ENCODE data around the gene INPP4B.

Gene INPP4B

DNA sequence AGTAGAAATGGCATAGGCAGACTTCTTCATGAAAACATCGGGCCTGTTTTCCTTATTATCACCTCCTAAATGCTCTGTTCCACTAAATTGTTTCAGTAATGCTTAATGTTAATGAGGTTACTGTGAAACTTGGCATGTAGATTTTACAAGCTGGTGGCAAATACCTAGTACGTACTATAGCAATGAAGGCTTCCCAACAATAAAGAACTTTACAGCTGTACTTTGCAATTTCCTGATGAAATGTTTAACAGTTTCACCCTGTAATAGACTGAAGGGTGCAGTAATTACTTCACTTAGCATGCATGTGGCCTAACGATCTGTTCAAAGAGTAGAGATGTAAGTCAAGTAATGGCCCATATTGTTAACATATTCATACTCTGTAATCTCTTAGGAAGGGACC, 685.0 kb downstream of the INPP4B start:
- DNase-seq, result no peak

DNA sequence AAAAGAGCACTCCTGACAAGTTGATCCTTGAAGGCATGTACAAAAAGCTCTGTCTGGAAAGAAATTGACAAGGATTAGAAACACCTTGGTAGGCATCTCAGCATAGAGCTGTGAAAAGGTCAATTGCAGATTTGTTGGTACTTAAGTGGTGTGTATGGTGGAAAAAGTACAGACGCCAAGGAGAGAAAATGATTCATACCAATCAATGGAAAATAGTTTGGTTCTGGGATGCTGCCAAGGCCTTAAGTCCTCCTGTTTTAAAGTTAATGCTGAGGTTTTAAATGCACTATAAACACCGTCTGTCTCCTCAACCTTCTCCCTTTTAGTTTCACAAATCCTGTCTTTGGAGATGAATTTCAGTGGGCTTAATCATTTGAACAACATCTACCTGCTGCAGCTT, 685.6 kb downstream of the INPP4B start:
- DNase-seq, result no peak

DNA sequence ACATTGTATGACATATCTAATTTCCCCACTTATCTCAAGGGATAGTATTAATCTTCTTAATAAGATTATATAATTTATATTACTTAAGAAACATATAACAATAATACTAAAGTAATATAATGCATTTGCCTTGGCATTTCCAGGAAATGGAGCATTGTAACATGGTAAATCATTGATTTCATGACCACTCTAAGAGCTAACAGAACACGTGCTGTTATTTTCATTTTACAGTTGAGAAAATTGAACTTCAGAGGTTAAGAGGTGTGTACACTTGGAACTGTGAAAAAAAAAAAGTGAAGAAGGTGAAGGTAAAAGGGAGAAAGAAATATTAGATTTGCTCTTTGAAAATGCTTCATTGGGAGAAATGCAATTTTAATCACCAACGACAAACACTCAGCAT, 687.1 kb downstream of the INPP4B start:
- no peak for DNase-seq

DNA sequence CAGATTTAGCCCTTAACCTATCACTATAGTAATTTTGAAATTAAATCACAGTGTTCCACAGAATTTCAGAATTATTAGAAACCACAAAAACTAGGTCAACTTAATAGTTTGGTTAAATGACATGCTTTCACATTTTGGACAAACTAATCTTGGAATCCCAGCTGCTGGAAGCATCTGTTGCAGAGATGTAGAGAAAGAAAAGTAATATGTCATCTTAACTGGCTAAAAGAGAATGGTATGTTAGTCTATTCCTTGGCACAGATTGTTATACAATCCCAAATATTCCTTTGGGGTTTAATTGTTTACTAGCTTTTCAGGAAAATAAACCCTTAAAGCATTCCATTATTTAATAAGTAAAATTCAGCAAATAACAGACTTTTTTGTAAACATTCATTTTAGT, 689.8 kb downstream of the INPP4B start:
- no peak for DNase-seq

DNA sequence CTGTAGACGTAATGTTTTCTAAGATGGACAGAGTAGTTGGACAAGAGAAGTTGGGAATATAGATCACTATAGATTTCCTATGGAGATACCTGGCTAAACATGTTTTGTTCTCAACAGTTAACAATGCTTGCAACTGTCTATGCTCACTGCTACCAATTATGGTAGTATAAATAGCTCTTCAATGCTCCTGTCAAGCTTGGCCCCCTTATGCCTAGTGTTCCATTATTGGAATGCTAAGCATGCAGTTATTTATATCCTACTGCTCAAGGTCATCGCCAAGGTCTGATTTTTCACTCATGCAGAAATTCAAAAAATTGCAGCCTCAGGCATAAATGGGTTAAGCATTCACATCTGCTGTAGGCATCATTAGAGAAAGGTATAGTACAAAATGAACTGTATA, 690.8 kb downstream of the INPP4B start:
- DNase-seq, result no peak

DNA sequence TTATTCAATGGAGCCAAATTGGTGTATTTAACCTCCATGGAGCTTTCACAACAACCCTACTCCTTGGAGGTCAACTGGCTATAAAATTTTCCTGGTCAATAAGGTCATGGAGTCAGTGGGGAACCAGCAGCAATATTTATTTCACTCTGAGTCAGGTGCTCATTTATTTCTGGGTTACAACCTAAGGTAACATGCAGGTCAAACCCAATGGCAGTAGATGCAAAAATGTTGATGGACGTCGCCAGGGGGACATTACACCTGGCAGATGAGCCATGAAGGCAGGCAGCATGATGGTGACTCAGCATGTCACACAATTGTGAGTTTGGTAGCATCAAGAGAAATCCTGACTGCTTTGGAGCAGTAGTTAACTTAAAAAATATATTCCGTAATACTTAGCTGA, 695.6 kb downstream of the INPP4B start:
- no peak for DNase-seq

DNA sequence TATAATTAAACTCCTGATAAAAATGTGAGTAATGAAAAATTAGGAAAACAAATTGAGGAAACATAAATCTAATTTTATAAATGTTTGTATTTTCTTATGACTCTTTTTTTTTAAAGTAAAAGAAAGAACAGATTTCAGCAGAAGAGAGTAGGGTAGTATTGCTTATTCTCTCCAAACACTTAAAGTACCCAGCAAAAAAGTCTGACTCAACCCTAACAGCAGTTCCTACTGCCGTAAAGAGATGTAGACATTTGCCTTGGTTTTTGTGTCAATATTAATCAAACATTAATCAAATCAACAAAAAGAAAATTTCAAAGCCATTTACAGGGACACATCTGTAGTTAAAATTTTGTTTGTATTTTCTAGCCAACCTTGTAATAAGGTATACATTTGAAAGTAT, 701.3 kb downstream of the INPP4B start:
- no peak for DNase-seq

DNA sequence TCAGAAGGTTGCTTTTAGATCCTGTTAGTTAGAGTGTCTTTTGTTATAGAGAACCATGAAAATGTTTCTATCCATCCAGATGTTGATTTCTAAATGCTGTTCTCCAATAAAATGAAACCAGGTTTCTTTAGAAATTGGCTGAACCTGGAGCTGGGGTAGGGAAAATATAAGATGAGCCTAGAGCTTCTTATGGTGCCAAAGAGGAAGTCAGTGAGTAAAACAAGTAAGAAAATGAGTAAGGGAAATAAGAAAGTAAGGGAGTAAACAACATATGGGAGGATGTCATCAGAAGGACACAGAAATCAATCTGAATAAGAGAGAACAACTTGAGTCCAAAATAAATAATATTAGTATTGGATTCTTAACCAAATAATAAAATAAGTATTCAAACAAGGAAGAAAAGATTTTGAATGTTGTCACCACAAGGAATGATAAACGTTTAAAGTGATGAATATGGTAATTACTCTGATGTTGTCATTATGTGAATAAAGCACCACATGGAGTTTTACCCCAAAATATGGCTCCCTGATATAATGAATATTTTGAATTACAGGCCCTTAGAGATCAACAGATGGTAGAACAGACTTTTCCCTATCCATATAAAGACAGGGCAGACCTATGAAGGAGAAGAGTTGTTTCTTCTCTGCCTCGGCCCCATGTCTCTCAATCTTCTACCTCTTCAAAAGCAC, 703.6 kb downstream of the INPP4B start:
- DNase-seq, result no peak

DNA sequence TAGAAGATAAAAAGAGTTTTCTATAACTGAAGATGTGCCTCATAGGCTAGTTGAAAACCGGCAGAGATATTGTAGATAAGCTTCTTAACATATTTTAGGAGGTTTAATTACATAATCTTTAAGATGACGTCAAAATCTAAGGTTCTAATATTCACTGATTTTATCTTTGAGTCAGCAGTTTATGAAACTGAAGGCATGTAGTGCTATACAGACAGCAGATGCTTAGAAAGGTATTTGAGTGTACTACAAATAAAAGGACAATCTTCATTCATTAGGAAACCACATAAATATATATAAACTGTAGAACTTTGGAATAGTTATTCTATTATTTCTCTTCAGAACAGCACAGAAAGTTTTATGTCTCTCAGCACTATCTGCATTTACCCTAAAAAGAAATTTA, 704.9 kb downstream of the INPP4B start:
- no peak for DNase-seq

DNA sequence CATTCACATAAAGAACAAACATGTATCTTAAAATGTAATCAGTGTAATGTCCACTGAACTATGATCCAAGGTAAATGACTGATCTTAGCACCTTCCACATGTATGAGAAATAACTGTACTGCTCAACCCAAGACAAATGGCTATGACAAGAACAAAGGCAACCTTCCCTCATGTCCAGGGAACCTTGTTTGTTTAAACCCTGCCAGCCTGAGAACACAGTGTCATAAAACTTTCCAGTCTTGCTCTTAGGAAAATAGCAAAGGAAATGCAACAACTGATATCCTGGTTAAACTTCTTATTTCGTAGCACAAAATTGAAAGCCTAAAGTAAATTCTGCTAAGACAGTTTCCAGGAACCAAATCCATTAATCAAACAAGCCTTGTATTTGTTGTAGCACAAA, 715.4 kb downstream of the INPP4B start:
- DNase-seq, result no peak

DNA sequence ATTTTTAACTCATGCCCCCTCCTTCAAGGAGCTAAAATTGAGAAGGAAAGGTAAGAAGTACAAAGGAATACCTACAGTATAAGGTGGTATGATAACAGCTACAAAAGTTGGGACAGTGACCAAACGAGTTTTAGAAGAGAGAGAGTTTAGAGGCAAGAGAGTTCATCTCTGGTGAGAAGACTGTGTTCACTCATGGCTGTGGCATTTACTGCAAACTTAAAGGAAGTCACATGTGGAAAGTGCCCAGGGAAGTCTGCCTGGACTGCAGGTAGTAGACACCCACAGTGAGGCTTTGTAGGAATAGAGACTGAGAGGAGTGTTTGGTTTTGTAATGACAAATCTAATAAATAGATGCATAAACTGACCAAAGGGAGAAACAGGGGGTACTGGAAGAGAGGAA, 716.2 kb downstream of the INPP4B start:
- no peak for DNase-seq

DNA sequence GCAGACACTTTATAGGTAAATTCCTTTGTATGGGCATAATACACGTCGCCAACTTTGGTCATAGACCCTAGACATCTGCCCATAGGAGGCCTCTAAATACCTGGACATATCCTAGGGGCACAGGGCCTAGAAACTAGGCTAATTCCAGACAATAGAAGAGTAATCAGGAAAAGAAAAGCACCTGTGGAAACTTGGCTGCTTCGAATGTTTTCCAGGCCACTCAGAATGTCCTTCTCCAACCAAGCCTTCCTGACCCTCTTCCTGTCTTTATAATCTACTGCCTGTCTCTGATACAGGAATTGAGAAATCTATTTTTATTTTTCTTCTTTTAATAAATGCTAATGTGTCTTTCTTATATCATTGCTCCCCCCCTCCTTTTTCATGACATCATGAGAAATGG, 716.6 kb downstream of the INPP4B start:
- DNase-seq, result no peak

DNA sequence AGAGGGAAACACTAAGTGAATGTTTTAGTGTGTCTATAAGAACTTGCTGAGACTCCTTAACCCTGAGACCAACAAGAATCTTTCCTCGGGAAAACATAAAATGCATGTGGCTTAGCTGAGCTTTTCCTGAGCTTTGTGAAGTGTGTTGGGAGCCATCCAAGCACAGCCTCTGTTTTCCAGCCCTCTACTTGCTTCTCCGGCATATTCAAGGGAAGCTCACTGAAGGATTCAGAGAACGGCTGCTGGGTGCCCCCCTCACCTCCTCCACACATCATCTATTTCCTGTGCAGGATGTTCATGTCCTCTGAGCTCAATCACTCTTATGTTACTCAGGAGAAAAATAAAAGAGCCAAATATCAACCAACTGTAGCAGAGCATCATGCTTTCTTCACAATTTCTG, 717.6 kb downstream of the INPP4B start:
- no peak for DNase-seq

DNA sequence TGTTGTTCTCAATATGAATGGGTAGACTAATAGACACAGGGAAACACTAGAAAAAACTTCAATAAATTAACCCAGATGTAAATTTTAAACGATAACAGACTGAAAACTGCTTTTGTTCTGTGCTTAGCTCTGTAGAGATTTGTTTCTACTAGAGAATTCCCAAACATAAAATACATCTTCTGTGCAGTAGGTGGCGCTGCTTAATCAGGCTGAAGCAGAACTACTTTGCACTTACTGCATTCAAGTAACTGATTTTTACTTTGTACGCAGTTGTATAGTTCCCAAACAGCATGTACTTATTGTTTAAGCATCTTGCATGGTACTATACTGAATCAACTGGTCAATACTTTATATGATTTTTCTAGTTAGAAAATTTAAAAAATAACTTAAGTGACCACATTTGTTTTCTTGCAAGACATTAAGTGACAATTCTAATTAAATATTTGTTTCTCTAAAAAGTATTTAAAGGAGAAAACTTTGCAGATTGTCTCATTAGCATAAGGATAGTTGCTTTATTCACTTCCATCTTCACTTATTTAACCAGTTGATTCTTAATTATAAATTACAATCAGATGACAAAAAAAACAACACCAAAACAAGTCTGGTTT, 719.1 kb downstream of the INPP4B start:
- no peak for DNase-seq

DNA sequence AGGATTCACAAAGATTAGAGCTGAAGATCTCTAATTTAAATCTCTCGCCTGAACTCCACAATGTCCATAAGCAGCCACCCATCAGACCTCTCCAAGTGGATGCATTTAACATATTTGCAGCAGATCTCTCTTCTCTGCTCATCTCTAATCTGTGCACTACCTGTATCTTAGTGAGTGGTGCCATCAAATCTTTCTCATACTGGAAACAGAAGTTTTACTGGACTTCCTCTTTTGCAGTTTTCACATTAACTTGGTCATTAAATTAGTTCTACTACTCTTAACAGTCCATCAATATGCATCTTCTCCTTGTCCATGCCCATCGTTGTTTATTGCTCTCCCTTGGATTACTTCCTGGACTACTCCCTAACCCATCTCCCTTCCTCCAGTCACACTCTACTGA, 721.2 kb downstream of the INPP4B start:
- DNase-seq, result no peak

DNA sequence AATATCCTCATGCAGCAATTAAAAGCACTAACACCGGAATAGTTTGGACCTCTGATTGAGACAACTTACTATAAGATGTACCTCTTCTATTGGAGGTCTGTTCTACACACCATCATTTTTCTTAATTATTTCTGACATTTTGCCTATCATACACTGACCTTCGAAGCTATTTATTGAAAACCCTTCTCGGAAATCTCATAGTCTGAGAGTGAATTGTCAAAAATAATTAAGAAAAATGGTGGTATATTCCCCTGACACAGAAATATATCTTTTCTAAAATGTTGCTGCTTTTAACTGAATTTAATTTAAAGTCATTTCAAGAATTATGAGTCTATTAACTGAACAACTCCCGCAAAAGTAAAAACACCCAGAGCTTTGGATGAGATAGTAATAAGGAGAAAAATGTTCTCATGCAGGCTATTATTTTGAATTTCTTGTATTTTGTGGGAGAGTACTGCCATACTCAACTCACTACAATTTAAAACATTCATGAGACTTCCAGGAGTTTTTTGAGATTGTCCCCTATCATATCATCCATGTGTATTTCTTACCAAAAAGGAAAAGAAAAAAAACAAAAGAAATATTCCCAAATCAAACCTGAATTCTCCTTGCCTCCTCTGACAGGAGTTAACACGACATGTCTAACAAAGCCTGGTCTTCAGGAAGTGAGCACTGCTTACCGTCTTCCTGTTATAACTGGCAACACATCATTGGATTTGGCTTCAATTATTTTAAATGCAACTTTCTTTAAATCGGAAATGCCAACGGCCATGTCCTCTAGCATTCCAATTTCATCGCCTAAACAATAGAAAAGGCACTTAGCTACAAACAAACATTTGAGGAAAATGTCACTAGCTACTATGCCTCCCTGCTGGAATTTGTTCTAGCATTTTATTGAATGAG, 724.4 kb downstream of the INPP4B start:
- DNase-seq, result no peak

DNA sequence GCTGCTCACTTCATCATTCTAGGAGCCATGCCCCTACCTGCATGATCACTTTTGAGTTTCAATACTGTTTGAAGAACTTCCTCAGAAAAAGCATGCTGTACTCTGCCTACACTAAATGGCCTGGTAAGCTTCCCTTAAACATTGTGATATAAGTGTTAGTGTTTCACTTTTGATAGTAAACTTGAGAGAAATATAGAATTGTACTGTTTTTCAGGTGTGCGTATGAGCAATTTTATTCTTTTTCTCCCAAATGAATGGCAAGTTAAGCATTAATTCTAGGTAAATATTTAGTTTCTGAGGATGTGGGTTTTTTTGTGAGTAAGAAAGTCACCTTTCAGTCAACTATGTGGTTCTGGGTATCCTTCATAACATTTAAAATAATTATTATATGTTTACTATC, 725.2 kb downstream of the INPP4B start:
- DNase-seq, result no peak

DNA sequence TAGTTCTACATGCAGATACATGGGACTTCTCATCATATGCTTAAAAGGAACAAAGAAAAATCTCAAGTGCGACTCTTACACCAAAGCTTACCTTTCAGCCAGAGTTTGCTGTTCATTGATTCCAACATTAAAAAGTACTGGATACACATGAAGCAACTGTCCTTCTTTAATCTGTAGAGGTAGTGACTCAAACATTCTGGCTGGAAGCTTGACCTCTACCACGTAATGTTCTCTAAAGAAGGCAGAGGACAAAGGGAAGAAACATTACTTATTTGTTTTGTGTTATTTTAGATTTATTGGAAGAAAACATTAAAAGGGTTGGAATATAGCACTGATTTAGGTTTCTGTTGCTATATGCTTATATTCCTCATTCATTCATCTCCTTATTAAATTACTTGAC, 733.6 kb downstream of the INPP4B start:
- no peak for DNase-seq

DNA sequence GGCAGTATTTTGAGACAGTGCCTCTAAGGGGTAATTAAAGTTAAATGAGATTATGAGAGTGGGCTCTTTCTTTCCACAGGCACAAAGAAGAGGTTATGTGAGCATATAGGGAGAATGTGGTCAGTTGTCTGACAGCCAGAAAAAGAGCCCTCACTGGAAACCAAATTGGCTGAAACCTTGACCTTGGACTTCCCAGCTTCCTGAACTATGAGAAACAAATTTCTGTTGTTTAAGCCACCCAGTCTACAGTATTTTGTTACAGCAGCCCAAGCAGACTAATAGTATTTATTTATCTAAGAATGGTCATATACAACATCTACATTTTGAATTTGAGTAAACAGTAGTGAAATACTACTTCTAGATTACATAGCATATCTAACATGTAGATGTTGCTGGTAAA, 736.0 kb downstream of the INPP4B start:
- DNase-seq, result no peak

DNA sequence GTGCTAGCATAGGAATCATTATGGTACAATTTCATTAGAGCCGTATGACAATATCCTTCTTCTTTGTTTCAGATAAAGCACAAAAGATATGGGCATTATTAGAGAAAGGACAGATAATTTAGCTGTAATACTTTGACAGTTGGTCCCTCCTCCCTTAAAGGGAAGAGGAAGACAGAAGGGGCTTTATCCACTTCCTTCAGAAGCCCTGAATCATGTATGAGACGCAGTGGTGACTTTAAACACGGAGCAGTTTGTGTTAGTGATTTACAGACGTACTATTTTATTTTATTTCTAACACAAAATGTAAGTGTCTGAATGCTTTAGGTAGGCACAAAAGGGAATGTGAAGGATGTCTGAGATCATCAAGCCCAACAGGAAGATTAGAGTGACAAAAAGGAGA, 742.1 kb downstream of the INPP4B start:
- DNase-seq, result no peak

DNA sequence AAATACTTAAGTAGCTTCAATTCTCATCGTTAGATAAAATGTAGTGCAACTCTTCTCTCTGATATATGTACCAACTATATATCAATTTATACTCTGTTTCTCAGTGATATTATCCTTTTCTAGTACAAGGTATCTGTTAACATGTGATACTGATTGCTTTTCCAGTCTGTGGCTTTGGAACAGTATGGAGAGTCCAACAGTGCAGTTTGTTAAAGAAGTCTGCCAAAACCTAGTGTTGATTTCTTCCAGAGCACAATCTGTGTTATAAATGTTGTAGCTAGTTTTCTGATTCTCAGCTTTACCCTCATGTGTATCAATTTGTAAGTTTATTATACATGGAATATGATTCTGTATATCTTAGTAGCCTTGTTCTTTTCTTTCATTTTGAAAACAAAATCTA, 744.7 kb downstream of the INPP4B start:
- DNase-seq, result no peak

DNA sequence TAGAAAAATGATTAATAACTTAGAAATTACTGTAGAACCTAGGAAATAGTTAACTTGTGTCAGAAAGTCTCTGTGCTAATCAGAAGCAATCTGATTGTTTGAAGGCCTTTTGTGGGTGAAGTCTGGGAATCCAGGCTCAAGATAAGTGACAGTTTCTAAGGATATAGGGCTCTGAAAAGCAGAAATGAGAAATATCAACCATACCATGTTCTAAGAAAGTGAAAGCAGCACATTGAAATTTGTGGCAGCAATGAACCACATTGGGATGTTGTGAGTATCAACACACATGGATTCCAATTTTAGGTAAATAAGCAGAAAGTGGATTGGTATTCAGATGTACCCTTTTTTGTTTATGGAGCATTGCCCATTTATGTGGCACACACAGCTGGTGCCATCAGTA, 745.2 kb downstream of the INPP4B start:
- DNase-seq, result no peak

DNA sequence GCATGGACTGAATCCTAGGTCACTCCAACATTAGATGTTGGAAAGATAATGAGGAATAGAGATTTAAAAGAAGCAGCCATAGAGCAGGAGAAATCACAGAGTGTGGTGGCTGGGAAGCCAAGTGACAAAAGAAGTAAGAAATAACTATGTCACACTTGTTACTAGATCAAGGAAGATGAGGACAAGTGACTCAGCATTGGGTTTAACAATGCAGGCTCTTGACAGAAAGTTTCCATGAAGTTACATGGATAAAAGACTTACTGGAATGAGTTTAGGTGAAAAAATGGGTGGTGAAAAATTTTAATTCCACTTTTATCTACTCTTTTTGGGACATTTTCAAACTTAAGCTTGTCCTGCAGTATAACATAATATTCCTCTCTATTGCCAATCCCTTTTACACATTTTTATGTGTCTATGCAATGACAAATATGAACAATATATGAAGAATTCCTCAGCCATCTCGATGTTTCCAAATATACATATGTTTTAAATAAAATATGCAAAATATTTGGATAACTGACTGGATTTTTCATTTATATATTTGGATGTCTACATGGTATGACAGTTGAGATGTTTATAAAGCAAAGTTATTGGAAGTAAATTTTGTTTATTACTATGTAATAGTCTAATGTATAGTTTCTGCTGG, 747.1 kb downstream of the INPP4B start:
- no peak for DNase-seq

DNA sequence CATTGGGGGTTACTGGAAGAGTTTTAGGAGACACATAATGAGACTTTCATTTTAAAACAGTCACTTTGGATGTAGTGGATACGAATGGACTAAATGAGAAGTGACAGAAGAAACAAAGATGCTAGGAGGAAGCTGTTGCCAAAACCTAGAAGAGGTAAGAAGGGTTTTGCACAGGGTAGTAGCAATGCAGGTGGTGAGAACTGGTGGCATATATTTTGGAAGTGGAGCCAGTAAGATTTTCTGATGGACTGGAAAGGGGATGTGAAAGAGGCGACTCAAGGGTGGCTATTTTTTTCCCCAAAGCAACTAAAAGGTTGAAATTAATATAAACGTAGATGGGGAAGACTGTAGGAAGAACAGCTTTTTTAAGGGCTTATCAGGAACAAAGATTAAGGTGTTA, 747.7 kb downstream of the INPP4B start:
- DNase-seq, result no peak

All from NK-92 treated with Interleukin-12 subunit alpha and Interleukin-12 subunit beta, amount 100 ng/mL, for 24 hours (cell line).